BE2C (cell line): ENCODE measurements around the gene NEMF.

Experiments
- DNase-seq: peaks from one replicate; pipeline ENCODE4 v3.0.0-alpha.2; 2020
- H3K27me3 ChIP-seq: fragments of 250-450 bp; sonication (Bioruptor Pico); 2 replicates; pipeline ENCODE4 v1.5.1; 2020; ENCODE audit warnings: mild to moderate bottlenecking
- H3K36me3 ChIP-seq: fragments of 250-450 bp; sonication (Bioruptor Pico); 2 replicates; pipeline ENCODE4 v1.5.1; 2020; ENCODE audit warnings: mild to moderate bottlenecking
- H3K4me1 ChIP-seq: fragments of 250-450 bp; sonication (Bioruptor Pico); 2 replicates; pipeline ENCODE4 v1.5.1; 2020
- H3K4me3 ChIP-seq: 2 replicates; pipeline ENCODE4 v1.5.1; 2011; ENCODE audit warnings: low read depth, low read length
- H3K9me3 ChIP-seq: fragments of 250-450 bp; sonication (Bioruptor Pico); 2 replicates; pipeline ENCODE4 v1.5.1; 2020
- TF ChIP-seq, protein P1 (sequence below): IDR thresholded peaks from 2 replicates; pipeline ENCODE4 v1.5.1; 2012; ENCODE audit warnings: mild to moderate bottlenecking, low read depth, low read length

Gene NEMF

GRCh38 chr14:49886523-49886922, 33.9 kb upstream of the NEMF start:
- Histone ChIP-seq H3K4me1 (no peaks in the 10 kb centered on the region), H3K27me3 (no peaks in the 10 kb centered on the region), H3K4me3 (no peak overlapping the region), H3K36me3 (no peaks in the 10 kb centered on the region), H3K9me3 (no peaks in the 10 kb centered on the region)
- no peak for DNase-seq
- TF ChIP-seq, protein P1, sequence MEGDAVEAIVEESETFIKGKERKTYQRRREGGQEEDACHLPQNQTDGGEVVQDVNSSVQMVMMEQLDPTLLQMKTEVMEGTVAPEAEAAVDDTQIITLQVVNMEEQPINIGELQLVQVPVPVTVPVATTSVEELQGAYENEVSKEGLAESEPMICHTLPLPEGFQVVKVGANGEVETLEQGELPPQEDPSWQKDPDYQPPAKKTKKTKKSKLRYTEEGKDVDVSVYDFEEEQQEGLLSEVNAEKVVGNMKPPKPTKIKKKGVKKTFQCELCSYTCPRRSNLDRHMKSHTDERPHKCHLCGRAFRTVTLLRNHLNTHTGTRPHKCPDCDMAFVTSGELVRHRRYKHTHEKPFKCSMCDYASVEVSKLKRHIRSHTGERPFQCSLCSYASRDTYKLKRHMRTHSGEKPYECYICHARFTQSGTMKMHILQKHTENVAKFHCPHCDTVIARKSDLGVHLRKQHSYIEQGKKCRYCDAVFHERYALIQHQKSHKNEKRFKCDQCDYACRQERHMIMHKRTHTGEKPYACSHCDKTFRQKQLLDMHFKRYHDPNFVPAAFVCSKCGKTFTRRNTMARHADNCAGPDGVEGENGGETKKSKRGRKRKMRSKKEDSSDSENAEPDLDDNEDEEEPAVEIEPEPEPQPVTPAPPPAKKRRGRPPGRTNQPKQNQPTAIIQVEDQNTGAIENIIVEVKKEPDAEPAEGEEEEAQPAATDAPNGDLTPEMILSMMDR: no peak

- H3K27me3 ChIP-seq: no peaks in the 10 kb centered on the region
- no peaks in the 10 kb centered on the region for H3K4me1 ChIP-seq
- no peaks in the 10 kb centered on the region for H3K9me3 ChIP-seq
- no peak for DNase-seq
- H3K36me3 ChIP-seq: no peaks in the 10 kb centered on the region
- no peak overlapping the region for H3K4me3 ChIP-seq
- TF ChIP-seq, protein P1: no peak
Measured at GRCh38 chr14:49882826-49883694, 30.5 kb upstream of the NEMF start.

DNA sequence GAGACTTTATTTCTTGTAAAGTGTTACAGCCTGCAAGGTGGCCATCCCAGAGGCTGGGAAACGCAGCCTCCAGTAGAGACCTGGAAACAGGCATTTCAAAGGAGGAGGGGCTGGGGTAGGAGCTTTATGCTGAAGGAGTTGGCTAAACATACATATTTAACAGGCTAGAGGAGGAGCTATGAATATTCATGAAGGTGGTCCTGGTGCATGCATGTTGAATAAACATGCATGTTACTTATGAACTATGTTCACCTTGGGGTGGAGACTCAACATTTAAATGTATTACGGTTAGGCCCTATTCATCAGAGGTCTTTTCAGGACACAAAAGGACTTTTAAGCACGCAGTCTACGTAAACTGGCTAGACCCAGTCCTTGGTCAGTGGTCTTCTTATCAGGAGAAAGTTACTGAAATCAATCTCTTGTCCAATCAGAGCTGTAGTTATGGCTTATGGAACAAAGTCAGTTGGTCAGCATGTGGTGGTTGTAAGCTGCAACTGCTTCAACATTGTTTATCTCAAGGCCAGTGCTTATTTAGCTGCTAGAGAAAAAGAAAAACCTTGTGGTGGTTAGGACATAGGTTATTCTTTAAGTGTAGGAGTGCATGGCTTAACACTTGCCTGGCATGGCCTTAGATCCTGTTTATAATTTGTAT, 28.9 kb upstream of the NEMF start:
- Histone ChIP-seq H3K27me3 (no peaks in the 10 kb centered on the region), H3K4me1 (no peaks in the 10 kb centered on the region), H3K4me3 (no peak overlapping the region), H3K9me3 (no peaks in the 10 kb centered on the region), H3K36me3 (no peaks in the 10 kb centered on the region)
- DNase-seq: no peak
- TF ChIP-seq, protein P1: no peak

DNA sequence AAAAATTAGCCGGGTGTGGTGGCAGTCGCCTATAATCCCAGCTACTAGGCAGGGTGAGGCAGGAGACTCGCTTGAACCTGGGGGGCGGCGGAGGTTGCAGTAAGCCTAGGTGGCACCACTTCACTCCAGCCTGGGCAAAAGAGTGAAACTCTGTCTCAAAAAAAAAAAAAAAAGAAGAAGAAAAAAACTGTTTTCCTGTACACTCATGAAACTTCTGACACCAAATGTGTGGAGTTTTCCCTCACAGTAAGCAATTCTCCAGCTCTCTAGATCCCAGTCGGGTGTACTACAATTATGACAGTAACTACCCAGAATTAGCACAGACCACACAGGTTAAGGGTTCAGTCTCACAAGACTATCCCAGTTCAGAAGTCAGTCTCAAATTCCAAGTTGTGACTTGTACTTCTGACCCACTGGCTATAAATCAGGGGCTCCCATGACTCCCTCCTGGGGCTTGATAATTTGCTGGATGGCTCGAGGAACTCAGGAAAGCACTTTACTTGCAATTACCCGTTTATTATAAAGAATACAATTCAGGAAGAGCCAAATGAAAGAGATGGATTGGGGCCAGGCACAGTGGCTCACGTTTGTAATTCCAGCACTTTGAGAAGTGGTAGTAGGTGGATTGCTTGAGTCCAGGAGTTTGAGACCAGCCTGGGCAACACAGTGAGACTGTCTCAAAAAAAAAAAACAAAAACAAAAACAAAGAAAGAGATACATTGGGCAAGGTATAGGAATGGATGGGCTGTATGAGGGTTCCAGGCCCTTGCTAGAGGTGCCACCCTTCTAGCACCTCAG, 27.9 kb upstream of the NEMF start:
- H3K4me3 ChIP-seq: no peak overlapping the region
- no peak for DNase-seq
- H3K27me3 ChIP-seq: no peaks in the 10 kb centered on the region
- no peaks in the 10 kb centered on the region for H3K36me3 ChIP-seq
- no peaks in the 10 kb centered on the region for H3K9me3 ChIP-seq
- H3K4me1 ChIP-seq: no peaks in the 10 kb centered on the region
- TF ChIP-seq, protein P1: no peak

DNA sequence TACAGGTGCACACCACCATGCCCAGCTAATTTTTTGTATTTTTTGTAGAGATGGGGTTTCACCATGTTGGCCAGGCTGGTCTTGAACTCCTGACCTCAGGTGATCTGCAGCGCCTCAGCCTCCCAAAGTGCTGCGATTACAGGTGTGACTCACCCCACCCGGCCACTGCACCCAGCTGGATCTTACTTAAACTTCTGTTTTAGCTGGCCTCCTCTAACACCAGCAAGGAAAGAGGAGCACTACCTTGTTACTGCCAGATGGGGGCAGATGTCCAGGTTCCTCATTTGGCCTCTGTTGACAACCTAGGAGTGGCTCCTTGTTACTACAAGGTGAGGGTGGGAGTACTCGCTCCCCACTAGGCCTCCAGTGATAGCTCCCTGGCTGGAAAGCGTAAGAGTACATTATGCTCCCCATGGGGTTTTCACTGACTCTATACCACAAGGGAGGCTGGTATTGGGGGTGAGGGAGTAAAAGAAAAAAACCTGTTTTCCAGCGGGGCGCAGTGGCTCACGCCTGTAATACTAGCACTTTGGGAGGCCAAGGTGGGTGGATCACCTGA, 27.1 kb upstream of the NEMF start:
- peak; percentile 54 for DNase-seq
- Histone ChIP-seq H3K36me3 (no peaks in the 10 kb centered on the region), H3K4me3 (no peak overlapping the region), H3K9me3 (no peaks in the 10 kb centered on the region), H3K4me1 (no peaks in the 10 kb centered on the region), H3K27me3 (no peaks in the 10 kb centered on the region)
- TF ChIP-seq, protein P1: peak; percentile 89
